Myocyte (in vitro differentiated cells): ENCODE data around the gene SENP1. TPM values are rescaled to one million over a fixed set of nuclear protein-coding genes. Genes with fewer than 3 reads are reported as not detected.

ENCODE experiments used
- DNase-seq: peaks from one replicate; pipeline ENCODE4 v3.0.0-alpha.2; 2012; ENCODE audit warnings: low read depth
- total RNA-seq: library from RNA; depleted of rRNA; stranded (reverse); fragments of >200 nt; gene quantifications from 2 replicates; pipeline ENCODE4 v1.2.3, GENCODE V29; 2014

The SENP1 gene
- total RNA-seq, 1 donor from 2014 or later = 14.0 TPM

GRCh38 chr12:48068457-48068856 is 37.4 kb downstream of the SENP1 start:
- no peak for DNase-seq

GRCh38 chr12:48067250-48067938 is 38.5 kb downstream of the SENP1 start:
- no peak for DNase-seq

GRCh38 chr12:48065041-48065440 is 40.8 kb downstream of the SENP1 start:
- no peak for DNase-seq

- DNase-seq = no peak
Observed at GRCh38 chr12:48063530-48063929, 42.3 kb downstream of the SENP1 start.

- DNase-seq = peak; percentile 8
Observed at GRCh38 chr12:48061938-48062719, 43.8 kb downstream of the SENP1 start.

GRCh38 chr12:48060474-48060873 is 45.4 kb downstream of the SENP1 start:
- no peak for DNase-seq

GRCh38 chr12:48058771-48059170 is 47.1 kb downstream of the SENP1 start:
- DNase-seq = no peak

GRCh38 chr12:48054955-48055821 is 50.7 kb downstream of the SENP1 start:
- DNase-seq = no peak

- no peak for DNase-seq
Observed at GRCh38 chr12:48053883-48054282, 52.0 kb downstream of the SENP1 start.

GRCh38 chr12:48053122-48053521 is 52.8 kb downstream of the SENP1 start:
- DNase-seq = no peak

GRCh38 chr12:48051681-48052080 is 54.2 kb downstream of the SENP1 start:
- no peak for DNase-seq

- DNase-seq = no peak
Observed at GRCh38 chr12:48050174-48050573, 55.7 kb downstream of the SENP1 start.

GRCh38 chr12:48045965-48046518 is 59.8 kb downstream of the SENP1 start:
- DNase-seq = no peak

GRCh38 chr12:48045061-48045846 is 60.6 kb downstream of the SENP1 start:
- no peak for DNase-seq

GRCh38 chr12:48044396-48044795 is 61.5 kb downstream of the SENP1 start:
- DNase-seq = no peak

- no peak for DNase-seq
Observed at GRCh38 chr12:48043771-48044170, 62.1 kb downstream of the SENP1 start.

GRCh38 chr12:48041591-48042423 is 64.1 kb downstream of the SENP1 start:
- DNase-seq = no peak

- DNase-seq = no peak
Observed at GRCh38 chr12:48040354-48040753, 65.5 kb downstream of the SENP1 start.

GRCh38 chr12:48039151-48039550 is 66.7 kb downstream of the SENP1 start:
- no peak for DNase-seq

GRCh38 chr12:48038085-48038484 is 67.8 kb downstream of the SENP1 start:
- no peak for DNase-seq
